PC-3 (cell line): Measurements from ENCODE around the gene NAA10.

Source experiments
- EZH2 ChIP-seq: fragments of 300-600 bp; sonication (generic); IDR thresholded peaks from one replicate; pipeline ENCODE4 v1.6.1; 2017; ENCODE audit warnings: antibody characterized with exemption, mild to moderate bottlenecking, low read length; ENCODE audit not compliant: unreplicated experiment
- TF ChIP-seq, protein P1 (sequence below): fragments of 300-600 bp; sonication (generic); conservative IDR thresholded peaks from 2 replicates; pipeline ENCODE4 v1.5.1; 2017; ENCODE audit warnings: antibody characterized with exemption, low read depth, mild to moderate bottlenecking, low read length

DNA sequence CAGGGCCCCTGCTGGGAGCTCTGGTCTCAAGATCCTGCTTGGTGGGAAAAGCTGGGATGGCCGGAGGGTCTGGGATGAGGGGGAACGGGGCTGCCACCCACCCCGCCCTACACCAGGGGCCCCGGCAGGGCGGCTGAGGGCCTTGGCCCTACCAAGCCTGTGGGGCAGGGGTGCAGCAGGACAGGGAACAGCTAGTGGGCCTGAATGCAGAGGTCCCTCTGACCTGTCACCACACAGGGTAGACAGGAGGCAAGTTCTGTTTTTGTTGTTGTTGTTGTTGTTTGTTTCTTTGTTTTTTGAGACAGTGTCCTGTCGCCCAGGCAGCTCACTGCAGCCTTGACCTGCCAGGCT lies 9.9 kb upstream of the NAA10 start:
- TF ChIP-seq, protein P1, sequence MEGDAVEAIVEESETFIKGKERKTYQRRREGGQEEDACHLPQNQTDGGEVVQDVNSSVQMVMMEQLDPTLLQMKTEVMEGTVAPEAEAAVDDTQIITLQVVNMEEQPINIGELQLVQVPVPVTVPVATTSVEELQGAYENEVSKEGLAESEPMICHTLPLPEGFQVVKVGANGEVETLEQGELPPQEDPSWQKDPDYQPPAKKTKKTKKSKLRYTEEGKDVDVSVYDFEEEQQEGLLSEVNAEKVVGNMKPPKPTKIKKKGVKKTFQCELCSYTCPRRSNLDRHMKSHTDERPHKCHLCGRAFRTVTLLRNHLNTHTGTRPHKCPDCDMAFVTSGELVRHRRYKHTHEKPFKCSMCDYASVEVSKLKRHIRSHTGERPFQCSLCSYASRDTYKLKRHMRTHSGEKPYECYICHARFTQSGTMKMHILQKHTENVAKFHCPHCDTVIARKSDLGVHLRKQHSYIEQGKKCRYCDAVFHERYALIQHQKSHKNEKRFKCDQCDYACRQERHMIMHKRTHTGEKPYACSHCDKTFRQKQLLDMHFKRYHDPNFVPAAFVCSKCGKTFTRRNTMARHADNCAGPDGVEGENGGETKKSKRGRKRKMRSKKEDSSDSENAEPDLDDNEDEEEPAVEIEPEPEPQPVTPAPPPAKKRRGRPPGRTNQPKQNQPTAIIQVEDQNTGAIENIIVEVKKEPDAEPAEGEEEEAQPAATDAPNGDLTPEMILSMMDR = no peak
- no peak for TF ChIP-seq EZH2
